HG03097 (cell line): ENCODE measurements around the gene ABCA6.
"Not testable (repeated sequence)": the region's sequence is repeated elsewhere in the genome, so short reads cannot be mapped to it uniquely, and the experiment has no call there.

Experiments used
- ATAC-seq: cut with Tn5 transposase; IDR thresholded peaks from one replicate; pipeline ENCODE4 v1.9.1; 2021; ENCODE audit not compliant: unreplicated experiment, low FRiP score

Gene ABCA6, protein sequence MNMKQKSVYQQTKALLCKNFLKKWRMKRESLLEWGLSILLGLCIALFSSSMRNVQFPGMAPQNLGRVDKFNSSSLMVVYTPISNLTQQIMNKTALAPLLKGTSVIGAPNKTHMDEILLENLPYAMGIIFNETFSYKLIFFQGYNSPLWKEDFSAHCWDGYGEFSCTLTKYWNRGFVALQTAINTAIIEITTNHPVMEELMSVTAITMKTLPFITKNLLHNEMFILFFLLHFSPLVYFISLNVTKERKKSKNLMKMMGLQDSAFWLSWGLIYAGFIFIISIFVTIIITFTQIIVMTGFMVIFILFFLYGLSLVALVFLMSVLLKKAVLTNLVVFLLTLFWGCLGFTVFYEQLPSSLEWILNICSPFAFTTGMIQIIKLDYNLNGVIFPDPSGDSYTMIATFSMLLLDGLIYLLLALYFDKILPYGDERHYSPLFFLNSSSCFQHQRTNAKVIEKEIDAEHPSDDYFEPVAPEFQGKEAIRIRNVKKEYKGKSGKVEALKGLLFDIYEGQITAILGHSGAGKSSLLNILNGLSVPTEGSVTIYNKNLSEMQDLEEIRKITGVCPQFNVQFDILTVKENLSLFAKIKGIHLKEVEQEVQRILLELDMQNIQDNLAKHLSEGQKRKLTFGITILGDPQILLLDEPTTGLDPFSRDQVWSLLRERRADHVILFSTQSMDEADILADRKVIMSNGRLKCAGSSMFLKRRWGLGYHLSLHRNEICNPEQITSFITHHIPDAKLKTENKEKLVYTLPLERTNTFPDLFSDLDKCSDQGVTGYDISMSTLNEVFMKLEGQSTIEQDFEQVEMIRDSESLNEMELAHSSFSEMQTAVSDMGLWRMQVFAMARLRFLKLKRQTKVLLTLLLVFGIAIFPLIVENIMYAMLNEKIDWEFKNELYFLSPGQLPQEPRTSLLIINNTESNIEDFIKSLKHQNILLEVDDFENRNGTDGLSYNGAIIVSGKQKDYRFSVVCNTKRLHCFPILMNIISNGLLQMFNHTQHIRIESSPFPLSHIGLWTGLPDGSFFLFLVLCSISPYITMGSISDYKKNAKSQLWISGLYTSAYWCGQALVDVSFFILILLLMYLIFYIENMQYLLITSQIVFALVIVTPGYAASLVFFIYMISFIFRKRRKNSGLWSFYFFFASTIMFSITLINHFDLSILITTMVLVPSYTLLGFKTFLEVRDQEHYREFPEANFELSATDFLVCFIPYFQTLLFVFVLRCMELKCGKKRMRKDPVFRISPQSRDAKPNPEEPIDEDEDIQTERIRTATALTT (N-terminal part only)

DNA sequence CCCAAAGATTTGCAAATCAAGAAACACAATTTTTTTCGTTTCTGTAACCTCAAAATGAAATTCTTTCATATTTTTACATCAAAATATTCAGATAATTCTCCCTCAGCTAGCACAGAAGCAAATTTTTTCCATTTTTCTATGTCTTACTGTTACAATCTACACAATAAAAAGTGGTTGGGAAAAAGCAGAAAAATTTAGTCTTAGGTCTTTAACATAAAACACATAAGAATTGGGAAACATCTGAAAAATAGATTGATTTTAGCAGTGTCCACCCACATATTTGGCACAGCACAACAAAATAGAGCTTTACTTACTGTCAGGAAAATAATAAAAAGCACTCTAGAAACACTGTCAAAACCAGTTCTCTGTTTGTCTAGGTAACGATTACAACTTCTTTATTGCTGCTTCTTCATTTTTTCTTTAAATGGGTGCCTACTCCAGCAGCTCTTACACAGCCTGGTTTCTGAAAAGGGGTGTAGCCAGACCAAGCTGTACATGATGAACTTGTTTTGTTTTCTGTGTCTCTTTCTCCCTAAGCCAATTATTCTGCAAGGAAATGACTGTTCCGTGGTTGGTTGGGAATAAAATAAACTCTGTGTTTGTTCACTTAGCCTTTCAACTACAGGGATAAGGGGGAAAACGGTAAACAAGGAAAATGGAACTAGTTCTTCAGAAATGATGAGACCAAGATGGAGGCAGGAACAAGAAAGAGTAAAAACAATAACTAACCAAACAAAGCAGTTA is at the start of gene ABCA6:
ABCA6 (minus strand) TSS at position 465 of the 744 bp plus-strand sequence. CDS start 1,192 bp downstream, outside the sequence.
- ATAC-seq = no peak

DNA sequence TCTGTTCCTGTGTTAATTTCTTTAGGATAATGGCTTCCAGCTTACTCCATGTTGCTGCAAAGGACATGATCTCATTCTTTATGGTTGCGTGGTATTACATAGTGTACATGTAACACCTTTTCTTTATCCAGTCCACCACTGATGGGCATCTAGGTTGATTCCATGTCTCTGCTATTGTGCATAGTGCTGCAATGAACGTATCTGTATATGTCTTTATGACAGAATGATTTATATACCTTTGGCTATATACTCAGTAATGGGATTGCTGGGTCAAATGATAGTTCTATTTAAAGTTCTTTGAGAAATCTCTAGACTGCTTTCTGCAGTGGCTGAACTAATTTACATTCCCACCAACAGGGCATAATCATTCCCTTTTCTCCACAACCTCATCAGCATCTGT is 47.1 kb upstream of the ABCA6 start:
- ATAC-seq = no peak

DNA sequence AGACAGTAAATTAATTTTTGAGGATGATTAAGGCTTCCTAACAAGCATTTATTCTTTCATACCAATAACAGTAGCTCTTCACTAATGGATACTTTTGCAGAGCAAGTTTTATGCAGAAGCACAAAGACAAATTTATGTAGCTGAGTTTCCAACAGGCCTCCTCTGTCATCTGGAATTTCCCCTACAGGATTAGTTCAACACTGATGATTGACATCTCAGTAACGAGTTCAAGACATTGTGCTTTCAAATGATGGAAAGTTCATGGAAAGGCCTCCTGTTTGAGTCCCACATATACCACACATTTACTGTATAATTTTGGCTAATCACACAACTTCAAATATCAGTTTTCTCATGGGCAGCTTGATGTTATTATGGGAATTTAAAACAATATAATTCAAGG is 46.4 kb upstream of the ABCA6 start:
- ATAC-seq = no peak

DNA sequence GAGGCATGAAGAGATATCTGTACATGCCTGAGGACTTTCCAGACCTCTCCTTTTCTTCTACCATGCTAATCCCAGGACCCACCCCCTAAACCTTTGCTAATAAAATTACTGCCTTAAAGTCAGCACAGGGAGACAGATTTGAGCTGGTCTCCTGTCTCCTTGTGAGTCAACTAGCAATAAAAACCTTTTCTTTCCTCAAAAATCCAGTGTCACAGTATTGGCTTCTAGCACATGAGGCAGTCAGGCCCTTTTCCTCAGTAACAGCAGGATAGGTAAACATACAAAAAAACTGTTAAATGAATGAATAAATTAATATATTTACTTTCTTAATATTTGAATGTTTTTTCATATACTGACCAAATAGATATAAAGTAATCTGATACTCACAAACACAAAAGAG is 45.6 kb upstream of the ABCA6 start:
- no peak for ATAC-seq

DNA sequence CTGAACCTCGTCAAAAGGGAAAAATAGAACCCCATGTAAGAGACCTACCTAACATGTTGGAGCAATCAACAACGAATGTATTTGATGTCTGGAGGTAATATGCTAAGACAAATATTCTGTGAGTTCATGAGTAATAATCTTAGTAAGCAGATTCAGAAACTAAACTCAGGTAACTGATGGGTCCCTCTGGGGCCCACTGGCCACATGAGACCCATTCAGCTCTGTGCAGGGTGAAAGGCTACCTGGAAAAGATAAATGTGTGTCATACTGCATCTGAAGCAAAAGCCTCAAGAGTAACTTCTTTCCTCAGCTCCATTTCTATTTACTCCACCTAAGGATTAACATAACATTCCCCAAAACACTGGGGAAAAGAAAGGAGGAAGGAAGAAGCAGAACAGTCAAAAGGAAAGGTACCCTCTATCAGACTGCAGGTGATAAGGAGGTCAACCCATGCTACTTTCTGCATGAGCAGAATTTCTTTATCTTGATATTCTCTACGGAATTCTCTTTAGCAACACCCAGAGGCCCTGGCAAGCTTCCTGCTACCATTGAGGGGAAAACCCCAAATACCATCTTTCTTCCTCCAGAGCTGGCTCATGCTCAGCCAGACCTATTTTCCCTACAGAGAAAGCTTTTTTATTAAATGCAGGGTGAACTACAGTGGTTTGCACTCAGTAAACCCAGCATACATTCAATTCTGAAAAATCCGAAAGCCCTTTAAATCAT is 37.7 kb upstream of the ABCA6 start:
- ATAC-seq = no peak

DNA sequence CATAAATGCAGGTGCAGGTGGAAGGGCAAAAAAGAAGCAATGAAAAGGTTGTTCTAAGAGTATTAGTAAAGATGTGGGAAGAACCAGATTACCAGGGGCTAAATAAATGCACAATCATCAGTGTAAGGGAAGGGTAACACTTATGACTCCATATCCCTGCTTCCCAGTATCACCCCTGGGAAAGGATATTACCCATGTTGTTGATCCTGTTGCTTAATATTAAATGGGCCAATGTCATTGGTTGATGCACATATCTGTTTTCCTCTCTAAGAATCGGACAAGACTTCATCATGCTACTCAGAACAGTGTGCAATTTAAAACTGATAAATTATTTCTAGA is 34.7 kb upstream of the ABCA6 start:
- ATAC-seq = no peak

DNA sequence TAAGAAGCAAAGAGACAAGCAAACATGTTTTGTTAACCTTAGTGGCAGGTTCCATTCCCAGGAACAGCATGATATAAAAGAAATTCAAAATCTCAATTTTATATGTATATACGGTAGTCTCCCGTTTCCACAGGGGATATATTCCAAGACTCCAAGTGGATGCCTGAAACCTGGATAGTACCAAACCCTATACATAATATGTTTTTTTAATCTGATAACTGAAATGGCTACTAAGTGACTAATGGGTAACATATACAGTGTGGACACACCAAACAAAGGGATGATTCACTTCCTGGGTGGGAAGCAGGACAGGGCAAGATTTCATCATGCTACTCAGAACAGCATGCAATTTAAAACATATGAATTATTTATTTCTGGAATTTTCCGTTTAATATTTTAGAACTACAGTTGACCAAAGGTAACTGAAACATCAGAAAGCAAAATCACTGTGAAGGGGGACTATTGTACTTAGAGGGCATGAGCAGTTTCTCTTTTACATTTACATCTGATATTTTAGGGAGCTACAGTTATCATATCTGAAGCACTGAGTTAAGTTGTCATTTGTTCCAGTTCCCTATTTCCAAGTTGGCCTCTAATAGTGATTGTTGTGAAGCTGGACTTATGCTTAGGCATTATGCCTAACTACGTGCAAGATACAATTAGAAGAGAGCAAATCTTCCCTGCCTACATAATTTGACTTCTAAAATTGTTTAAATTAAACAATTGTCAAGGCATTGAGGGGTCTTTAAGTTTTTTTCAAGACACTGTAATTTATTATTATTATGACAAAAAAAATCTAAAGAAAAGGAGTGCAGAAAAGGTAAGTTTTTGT is 34.1 kb upstream of the ABCA6 start:
- ATAC-seq = no peak

DNA sequence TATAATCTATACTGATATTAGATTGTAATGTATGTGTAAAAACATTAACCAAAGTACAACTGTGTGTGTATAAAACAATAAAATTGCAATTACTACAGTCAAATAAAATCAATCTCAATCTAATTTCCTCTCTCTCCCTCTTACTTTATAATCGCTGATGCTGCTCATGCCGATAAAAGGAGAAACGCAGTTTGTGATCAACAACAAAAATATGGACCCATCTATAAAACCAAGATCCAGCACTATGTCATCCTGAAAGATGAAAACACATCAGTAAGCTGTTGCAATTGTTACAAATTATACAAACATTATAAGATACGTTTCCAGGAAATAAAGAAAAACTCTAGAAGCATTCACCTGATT is 33.5 kb upstream of the ABCA6 start:
- ATAC-seq = no peak

DNA sequence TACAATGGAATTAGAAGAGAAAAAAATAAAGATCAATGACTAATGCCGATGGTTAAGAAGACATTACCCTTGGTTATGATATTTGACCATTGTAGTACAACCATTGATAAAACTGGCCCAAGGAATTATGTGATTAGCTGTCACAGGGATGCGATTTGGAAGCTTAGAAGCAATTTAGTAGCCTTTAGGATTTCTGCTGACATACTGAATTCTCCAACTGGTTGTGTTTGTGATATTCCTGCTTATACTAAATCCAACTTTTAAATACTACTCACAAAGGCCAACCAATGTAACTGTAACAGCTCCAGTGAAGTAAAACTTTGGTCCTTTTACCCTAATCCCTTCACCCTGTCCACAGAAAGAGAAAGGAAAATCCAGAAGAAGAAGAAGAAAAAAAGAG is 31.4 kb upstream of the ABCA6 start:
- no peak for ATAC-seq

DNA sequence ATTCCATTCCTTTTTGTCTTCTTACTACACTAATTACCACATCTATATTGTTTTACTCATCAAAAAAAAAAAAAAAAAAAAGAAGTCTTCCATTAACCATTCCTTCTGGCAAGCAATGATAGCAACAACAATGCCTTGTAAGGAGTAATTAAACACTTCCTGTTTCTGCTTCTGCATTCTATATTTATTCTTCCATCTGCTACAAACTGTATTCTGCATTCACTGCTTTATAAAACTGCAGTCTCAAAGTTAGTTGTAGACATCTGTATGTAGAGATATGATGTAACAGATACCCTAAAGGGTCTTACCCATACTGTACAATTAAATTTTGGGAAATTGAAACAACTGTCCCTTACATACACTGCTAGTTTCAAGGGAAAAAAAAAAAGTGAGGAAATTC is 28.7 kb upstream of the ABCA6 start:
- no peak for ATAC-seq

DNA sequence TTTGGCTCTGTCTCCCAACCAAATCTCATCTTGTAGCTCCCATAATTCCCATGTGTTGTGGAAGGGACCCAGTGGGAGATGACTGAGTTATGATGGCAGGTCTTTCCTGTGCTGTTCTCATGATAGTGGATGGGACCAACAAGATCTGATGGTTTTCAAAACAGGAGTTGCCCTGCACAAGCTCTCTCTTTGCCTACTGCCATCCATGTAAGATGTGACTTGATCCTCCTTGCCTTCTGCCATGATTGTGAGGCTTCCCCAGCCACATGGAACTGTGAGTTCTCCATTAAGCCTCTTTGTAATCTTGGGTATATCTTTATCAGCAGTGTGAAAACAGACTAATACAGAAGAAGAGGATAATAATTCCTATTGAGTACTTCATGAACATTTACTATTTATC is 26.9 kb upstream of the ABCA6 start:
- ATAC-seq = not testable (repeated sequence)

DNA sequence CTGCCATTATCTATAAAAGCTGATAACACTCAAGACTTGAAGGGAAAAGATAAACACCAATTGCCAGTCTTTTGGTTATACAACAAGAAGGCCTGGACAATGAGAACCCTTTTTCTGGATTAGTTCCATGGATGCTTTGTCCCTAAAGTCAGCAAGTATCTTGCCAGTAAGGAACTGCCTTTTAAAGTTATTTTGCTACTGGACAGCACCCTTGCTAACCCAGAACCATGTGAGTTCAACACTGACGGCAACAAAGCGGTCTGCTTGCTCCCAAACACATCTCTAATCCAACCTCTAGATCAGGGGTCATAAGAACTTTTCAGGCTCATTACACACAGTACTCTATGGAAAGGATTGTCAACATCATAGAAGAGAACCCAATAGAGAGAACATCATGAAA is 25.3 kb upstream of the ABCA6 start:
- ATAC-seq = no peak

DNA sequence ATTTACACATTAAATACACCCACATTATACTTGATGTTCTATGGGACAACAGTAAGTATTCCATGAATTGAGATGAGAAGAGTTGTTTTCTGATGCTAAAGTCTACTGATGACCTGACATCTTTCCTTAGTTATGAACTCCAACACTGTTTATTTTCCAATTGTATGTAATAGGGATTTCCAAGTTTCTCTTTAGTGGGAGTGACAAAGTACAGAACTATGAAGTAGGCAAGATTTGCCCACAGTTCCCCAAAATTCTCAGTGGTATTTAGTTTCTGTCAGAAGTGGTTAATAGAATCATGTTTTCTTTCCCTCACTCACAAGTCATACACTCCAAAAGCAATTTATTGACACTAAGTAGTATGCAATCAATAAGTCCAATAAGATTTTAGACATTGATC is 22.5 kb upstream of the ABCA6 start:
- no peak for ATAC-seq

DNA sequence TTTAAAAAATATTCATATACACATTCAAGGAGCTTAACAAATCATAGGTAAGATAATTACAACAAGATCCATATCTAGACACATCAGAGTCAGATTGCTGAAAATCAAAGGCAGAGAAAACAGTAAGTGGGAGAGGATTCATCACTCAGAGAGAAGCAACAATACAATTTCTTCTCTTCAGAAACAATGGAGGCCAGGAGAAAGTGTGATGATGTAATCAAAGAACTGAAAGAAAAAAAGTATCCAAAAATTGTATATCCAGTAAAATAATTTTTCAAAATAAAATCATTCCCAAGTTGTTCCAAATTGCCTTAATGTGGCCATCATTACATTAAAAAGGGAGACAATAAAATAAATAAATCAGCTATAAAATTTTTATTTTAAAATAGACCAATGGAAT is 17.7 kb upstream of the ABCA6 start:
- no peak for ATAC-seq

DNA sequence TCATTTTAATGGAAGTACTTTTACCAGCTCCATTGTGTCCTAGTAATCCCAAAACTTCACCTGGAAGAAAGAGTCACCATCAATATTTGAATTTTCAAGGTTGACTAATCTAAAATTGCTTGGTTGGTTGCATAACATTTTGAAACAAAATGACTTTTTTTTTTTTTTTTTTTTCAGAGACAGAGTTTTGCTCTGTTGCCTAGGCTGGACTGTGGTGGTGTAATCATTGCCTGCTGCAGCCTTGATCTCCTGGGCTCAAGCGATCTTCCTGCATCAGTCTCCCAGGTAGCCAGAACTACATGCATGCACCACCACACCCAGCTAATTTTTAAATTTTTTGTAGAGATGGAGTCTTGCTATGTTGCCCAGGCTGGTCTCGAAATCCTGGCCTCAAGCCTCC is 12.6 kb upstream of the ABCA6 start:
- no peak for ATAC-seq

DNA sequence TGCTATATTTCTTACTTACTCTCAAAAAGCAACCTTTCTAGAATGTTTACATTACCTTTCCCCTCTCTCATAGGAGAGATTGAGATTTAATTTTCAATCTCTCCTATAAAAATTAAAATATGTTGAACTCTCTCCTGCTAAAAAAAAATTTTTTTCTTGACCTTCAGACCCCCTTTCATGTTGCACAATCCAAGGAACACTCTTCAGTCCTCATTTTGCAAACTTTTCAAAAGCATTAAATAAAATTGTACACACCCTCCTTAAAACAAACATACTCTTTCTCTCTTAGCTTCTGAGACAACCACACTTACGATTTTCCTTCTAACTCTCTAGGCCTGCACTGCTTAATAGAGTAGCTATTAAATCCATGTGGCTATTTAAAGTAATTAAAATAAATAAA is 8.6 kb upstream of the ABCA6 start:
- ATAC-seq = no peak

DNA sequence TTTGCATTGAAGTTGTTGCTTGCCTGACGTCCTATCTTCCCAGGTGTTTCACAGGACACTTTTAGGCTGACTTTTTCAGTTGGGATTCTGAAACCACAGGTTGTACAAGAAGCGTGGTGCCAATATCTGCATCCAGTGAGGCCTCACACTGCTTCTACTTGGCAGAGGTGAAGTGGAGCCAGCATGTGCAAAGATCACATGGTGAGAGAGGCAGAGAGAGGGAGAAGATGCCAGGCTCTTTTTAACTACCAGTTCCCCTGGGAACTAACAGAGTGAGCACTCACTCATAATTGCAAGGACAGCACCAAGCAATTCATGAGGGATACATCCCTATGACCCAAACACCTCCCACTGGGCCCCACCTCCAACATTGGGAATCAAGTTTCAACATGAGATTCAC is 5.8 kb upstream of the ABCA6 start:
- ATAC-seq = no peak

DNA sequence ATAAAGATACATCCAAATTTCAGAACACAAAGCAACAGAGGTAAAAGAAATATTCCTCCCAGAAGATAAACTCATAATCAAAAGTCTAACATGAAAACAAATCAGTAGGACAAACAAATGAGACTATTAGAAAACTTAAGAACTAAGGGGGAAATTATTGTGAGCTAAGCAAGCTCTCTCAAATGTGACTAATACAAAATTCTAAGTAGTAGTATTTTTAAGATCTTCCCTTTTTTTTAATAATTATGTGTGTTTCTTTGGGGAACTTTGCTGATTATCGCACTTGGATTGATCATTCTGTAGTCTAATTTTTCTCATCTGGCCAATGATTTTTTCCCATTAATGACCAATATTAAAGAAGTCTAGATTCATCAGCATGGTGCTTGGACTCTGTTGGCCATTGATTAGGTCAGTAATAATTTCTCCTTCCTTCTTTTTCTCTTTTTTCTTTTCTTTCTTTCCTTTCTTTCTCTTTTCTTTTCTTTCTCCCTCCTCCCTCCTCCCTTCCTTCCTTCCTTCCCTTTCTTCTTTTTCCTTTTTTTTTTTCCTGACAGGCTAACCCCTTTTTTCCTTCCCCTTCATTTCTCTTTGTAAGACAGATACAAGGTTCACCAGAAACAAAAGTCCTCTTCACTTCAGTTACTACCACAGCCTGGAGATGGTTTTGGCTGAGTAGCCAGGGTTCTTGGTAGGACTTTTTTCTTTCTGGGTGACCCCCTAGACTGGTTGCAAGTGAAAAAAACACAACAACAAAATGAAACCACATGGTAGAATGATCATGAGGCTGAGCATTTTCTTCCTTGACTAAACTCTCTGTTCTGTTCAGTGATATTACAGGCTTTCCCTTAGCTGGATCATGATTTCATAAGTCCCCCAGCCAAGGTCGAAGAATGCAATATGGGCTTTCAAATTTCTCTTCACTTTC is 2.9 kb upstream of the ABCA6 start:
- ATAC-seq = no peak
